Activated CD4-positive, alpha-beta T cell treated with anti-CD3 and anti-CD28 coated beads, Interleukin-2, amount 10 ng/mL, durations not matched to agents 24 days and 14 days (primary cell): ENCODE measurements around the gene TH. TPM values are rescaled to one million over a fixed set of nuclear protein-coding genes. Genes with fewer than 3 reads are reported as not detected.

Experiments used
- DNase-seq: peaks from one replicate; pipeline ENCODE4 v3.0.0; 2022
- H3K27ac Mint-ChIP-seq: one replicate; pipeline ENCODE4 v1.8.0; 2022; ENCODE audit warnings: mild to moderate bottlenecking, mixed read lengths
- H3K27me3 Mint-ChIP-seq: one replicate; pipeline ENCODE4 v1.8.0; 2022; ENCODE audit warnings: mixed read lengths
- H3K36me3 Mint-ChIP-seq: one replicate; pipeline ENCODE4 v1.8.0; 2022; ENCODE audit warnings: low read depth, mild to moderate bottlenecking, mixed read lengths
- H3K4me1 Mint-ChIP-seq: one replicate; pipeline ENCODE4 v1.8.0; 2021; ENCODE audit warnings: mixed read lengths
- H3K4me3 Mint-ChIP-seq: one replicate; pipeline ENCODE4 v1.8.0; 2022; ENCODE audit warnings: mild to moderate bottlenecking, moderate library complexity, mixed read lengths
- H3K9me3 Mint-ChIP-seq: one replicate; pipeline ENCODE4 v1.8.0; 2021; ENCODE audit warnings: mixed read lengths
- intact Hi-C: fragments of 100-400 bp; cut with micrococcal nuclease; formaldehyde crosslinking; loops from one replicate; pipeline ENCODE4 v1.15.1; 2023
- total RNA-seq: library from RNA; stranded (reverse); gene quantifications from 2 replicates; pipeline ENCODE4 v1.2.3, GENCODE V29; 2022

The TH gene
- total RNA-seq, 1 donor from 2014 or later: not detected

- H3K4me3 Mint-ChIP-seq: no peak overlapping the region
These were observed 34.7 kb downstream of the TH start for GRCh38 chr11:2136952-2137201.

GRCh38 chr11:2136209-2136951, 35.2 kb downstream of the TH start:
- Mint-ChIP-seq H3K4me1 (no peaks in the 10 kb centered on the region), H3K27ac (no peak overlapping the region), H3K36me3 (no peaks in the 10 kb centered on the region), H3K27me3 (peaks cover 58% of the 10 kb centered on the region), H3K9me3 (peaks cover 2% of the 10 kb centered on the region), H3K4me3 (no peak overlapping the region)
- DNase-seq: no peak
- intact Hi-C loops: no loop called here

More at GRCh38 chr11:2136952-2137201, 34.7 kb downstream of the TH start:
- Mint-ChIP-seq H3K27ac (no peak overlapping the region), H3K9me3 (no peaks in the 10 kb centered on the region), H3K27me3 (peaks cover 56% of the 10 kb centered on the region), H3K36me3 (no peaks in the 10 kb centered on the region), H3K4me1 (no peaks in the 10 kb centered on the region)
- intact Hi-C loops: no loop called here
- DNase-seq: no peak

- H3K9me3 Mint-ChIP-seq: peaks cover 6% of the 10 kb centered on the region
- no peaks in the 10 kb centered on the region for H3K36me3 Mint-ChIP-seq
- H3K4me1 Mint-ChIP-seq: no peaks in the 10 kb centered on the region
- H3K27ac Mint-ChIP-seq: no peak overlapping the region
- no peak for DNase-seq
- intact Hi-C loops: no loop called here
- H3K27me3 Mint-ChIP-seq: peaks cover 55% of the 10 kb centered on the region
- no peak overlapping the region for H3K4me3 Mint-ChIP-seq
These were observed 35.9 kb downstream of the TH start for GRCh38 chr11:2135648-2136201.

GRCh38 chr11:2135018-2135569, 36.5 kb downstream of the TH start:
- Mint-ChIP-seq H3K36me3 (no peaks in the 10 kb centered on the region), H3K4me1 (no peaks in the 10 kb centered on the region), H3K27me3 (peaks cover 53% of the 10 kb centered on the region), H3K27ac (no peak overlapping the region), H3K9me3 (peaks cover 6% of the 10 kb centered on the region), H3K4me3 (no peak overlapping the region)
- intact Hi-C loops: no loop called here
- DNase-seq: no peak

- intact Hi-C loops: no loop called here
- DNase-seq: no peak
- H3K27me3 Mint-ChIP-seq: peaks cover 51% of the 10 kb centered on the region
These were observed 37.3 kb downstream of the TH start for GRCh38 chr11:2134022-2135010.

GRCh38 chr11:2133241-2134021, 38.2 kb downstream of the TH start:
- Mint-ChIP-seq H3K9me3 (peaks cover 6% of the 10 kb centered on the region), H3K27me3 (peaks cover 50% of the 10 kb centered on the region), H3K4me3 (no peak overlapping the region), H3K4me1 (no peaks in the 10 kb centered on the region), H3K27ac (no peak overlapping the region), H3K36me3 (no peaks in the 10 kb centered on the region)
- intact Hi-C loops: no loop called here
- DNase-seq: no peak

More at GRCh38 chr11:2134022-2135010, 37.3 kb downstream of the TH start:
- Mint-ChIP-seq H3K27ac (no peak overlapping the region), H3K9me3 (peaks cover 6% of the 10 kb centered on the region), H3K4me1 (no peaks in the 10 kb centered on the region), H3K4me3 (no peak overlapping the region), H3K36me3 (no peaks in the 10 kb centered on the region)

GRCh38 chr11:2132874-2133240, 38.8 kb downstream of the TH start:
- no peaks in the 10 kb centered on the region for H3K4me1 Mint-ChIP-seq
- DNase-seq: no peak
- no peaks in the 10 kb centered on the region for H3K36me3 Mint-ChIP-seq
- peaks cover 47% of the 10 kb centered on the region for H3K27me3 Mint-ChIP-seq
- peaks cover 6% of the 10 kb centered on the region for H3K9me3 Mint-ChIP-seq
- intact Hi-C loops: no loop called here
- no peak overlapping the region for H3K4me3 Mint-ChIP-seq
- no peak overlapping the region for H3K27ac Mint-ChIP-seq

- no peak for DNase-seq
- peaks cover 42% of the 10 kb centered on the region for H3K27me3 Mint-ChIP-seq
- H3K27ac Mint-ChIP-seq: no peak overlapping the region
- intact Hi-C loops: no loop called here
- H3K9me3 Mint-ChIP-seq: peaks cover 6% of the 10 kb centered on the region
- no peak overlapping the region for H3K4me3 Mint-ChIP-seq
- no peaks in the 10 kb centered on the region for H3K36me3 Mint-ChIP-seq
- no peaks in the 10 kb centered on the region for H3K4me1 Mint-ChIP-seq
These were observed 39.4 kb downstream of the TH start for GRCh38 chr11:2132246-2132645.

GRCh38 chr11:2131371-2132236, 40.0 kb downstream of the TH start:
- Mint-ChIP-seq H3K36me3 (no peaks in the 10 kb centered on the region), H3K9me3 (peaks cover 6% of the 10 kb centered on the region), H3K4me3 (no peak overlapping the region), H3K27me3 (peaks cover 38% of the 10 kb centered on the region), H3K4me1 (no peaks in the 10 kb centered on the region), H3K27ac (no peak overlapping the region)
- DNase-seq: no peak
- intact Hi-C loops: no loop called here

GRCh38 chr11:2130881-2131352, 40.7 kb downstream of the TH start:
- no peak overlapping the region for H3K4me3 Mint-ChIP-seq
- H3K27ac Mint-ChIP-seq: no peak overlapping the region
- H3K27me3 Mint-ChIP-seq: peaks cover 31% of the 10 kb centered on the region
- intact Hi-C loops: no loop called here
- H3K9me3 Mint-ChIP-seq: peaks cover 6% of the 10 kb centered on the region
- H3K36me3 Mint-ChIP-seq: no peaks in the 10 kb centered on the region
- no peaks in the 10 kb centered on the region for H3K4me1 Mint-ChIP-seq
- DNase-seq: no peak

- Mint-ChIP-seq H3K36me3 (no peaks in the 10 kb centered on the region), H3K27ac (no peak overlapping the region), H3K4me3 (no peak overlapping the region), H3K4me1 (no peaks in the 10 kb centered on the region), H3K27me3 (peaks cover 24% of the 10 kb centered on the region), H3K9me3 (peaks cover 11% of the 10 kb centered on the region)
- no peak for DNase-seq
- intact Hi-C loops: no loop called here
These were observed 41.8 kb downstream of the TH start for GRCh38 chr11:2129699-2130366.

- H3K4me3 Mint-ChIP-seq: no peak overlapping the region
- DNase-seq: no peak
- peaks cover 21% of the 10 kb centered on the region for H3K27me3 Mint-ChIP-seq
- no peak overlapping the region for H3K27ac Mint-ChIP-seq
- no peaks in the 10 kb centered on the region for H3K4me1 Mint-ChIP-seq
- intact Hi-C loops: no loop called here
- H3K9me3 Mint-ChIP-seq: peaks cover 14% of the 10 kb centered on the region
- no peaks in the 10 kb centered on the region for H3K36me3 Mint-ChIP-seq
These were observed 42.3 kb downstream of the TH start for GRCh38 chr11:2129308-2129698.
